OCI-LY7 (cell line): ENCODE results near the gene C4orf51. TPM values are rescaled to one million over a fixed set of nuclear protein-coding genes. Genes with fewer than 3 reads are reported as not detected.

Experiments used
- BruUV-seq: library from RNA; stranded (reverse); fragments of 400-500 nt; replicated peaks from 2 replicates; lab custom pipeline; 2021; lab: Mats Ljungman, UMichigan
- CTCF ChIA-PET: fragments of 300-600 bp; sonication (Branson Sonifier 250); formaldehyde crosslinking; loops from one replicate; lab custom pipeline; 2022; ENCODE audit warnings: antibody characterized with exemption; ENCODE audit not compliant: unreplicated experiment; lab: Charles Lee
- POLR2A ChIA-PET: fragments of 300-600 bp; sonication (Branson Sonifier 250); formaldehyde crosslinking; loops from one replicate; lab custom pipeline; 2022; ENCODE audit warnings: antibody characterized with exemption; lab: Charles Lee
- DNase-seq: peaks from one replicate; pipeline ENCODE4 v3.0.0-alpha.2; 2015; ENCODE audit warnings: low spot score
- H2AFZ ChIP-seq: fragments of 200-600 bp; sonication (generic), shearing (Covaris generic); 2 replicates; pipeline ENCODE4 v1.6.1; 2014; ENCODE audit warnings: mild to moderate bottlenecking, antibody characterized with exemption, low read length, moderate library complexity
- H3K27ac ChIP-seq: fragments of 200-600 bp; sonication (generic); 2 replicates; pipeline ENCODE4 v1.5.1; 2014; ENCODE audit warnings: mixed run types, low read depth, mild to moderate bottlenecking, moderate library complexity, low read length, inconsistent platforms; ENCODE audit not compliant: poor library complexity, severe bottlenecking
- H3K36me3 ChIP-seq: fragments of 200-600 bp; sonication (generic); 2 replicates; pipeline ENCODE4 v1.6.1; 2014; ENCODE audit warnings: mild to moderate bottlenecking, antibody characterized with exemption, low read length, moderate library complexity, mixed read lengths; ENCODE audit not compliant: insufficient read depth
- H3K4me1 ChIP-seq: fragments of 200-600 bp; sonication (generic); 2 replicates; pipeline ENCODE4 v1.5.1; 2014; ENCODE audit warnings: mild to moderate bottlenecking, low read length; ENCODE audit not compliant: insufficient read depth, poor library complexity, severe bottlenecking
- H3K4me2 ChIP-seq: fragments of 200-600 bp; sonication (generic); 2 replicates; pipeline ENCODE4 v1.6.1; 2014; ENCODE audit warnings: mild to moderate bottlenecking, low read length
- H3K4me3 ChIP-seq: fragments of 200-600 bp; sonication (generic); 2 replicates; pipeline ENCODE4 v1.5.1; 2014; ENCODE audit warnings: mild to moderate bottlenecking, low read depth, low read length; ENCODE audit not compliant: poor library complexity, severe bottlenecking
- H3K79me2 ChIP-seq: fragments of 200-600 bp; sonication (generic); 2 replicates; pipeline ENCODE4 v1.6.1; 2016; ENCODE audit warnings: low read depth, mild to moderate bottlenecking, low read length, moderate library complexity, mixed read lengths; ENCODE audit not compliant: insufficient read depth
- H3K9me2 ChIP-seq: fragments of 200-600 bp; sonication (generic); 2 replicates; pipeline ENCODE4 v1.6.1; 2016; ENCODE audit warnings: mild to moderate bottlenecking, low read length, mixed read lengths; ENCODE audit not compliant: insufficient read depth
- H3K9me3 ChIP-seq: fragments of 200-600 bp; sonication (generic); 2 replicates; pipeline ENCODE4 v1.6.1; 2014; ENCODE audit warnings: mild to moderate bottlenecking, mixed run types, low read length, mixed read lengths
- H4K20me1 ChIP-seq: fragments of 200-600 bp; sonication (generic); 2 replicates; pipeline ENCODE4 v1.6.1; 2014; ENCODE audit warnings: mild to moderate bottlenecking, antibody characterized with exemption, low read length, moderate library complexity, mixed read lengths; ENCODE audit not compliant: insufficient read depth
- CTCF ChIP-seq: fragments of 200-600 bp; sonication (generic); conservative IDR thresholded peaks from 2 replicates; pipeline ENCODE4 v1.5.1; 2014; ENCODE audit warnings: mild to moderate bottlenecking, antibody characterized with exemption, low read length, moderate library complexity, mixed read lengths
- EZH2phosphoT487 ChIP-seq: fragments of 200-600 bp; sonication (generic); IDR thresholded peaks from 2 replicates; pipeline ENCODE4 v1.6.1; 2018; ENCODE audit warnings: low read depth, borderline replicate concordance, mild to moderate bottlenecking, mixed run types, antibody characterized with exemption, low read length, moderate library complexity, mixed read lengths
- intact Hi-C: fragments of 100-400 bp; cut with micrococcal nuclease; formaldehyde crosslinking; loops from one replicate; pipeline ENCODE4 v1.10.0; 2022; ENCODE audit not compliant: unreplicated experiment
- total RNA-seq, 2 experiments: library from RNA; depleted of rRNA in 1 of 2; stranded (reverse); fragments of >200 nt in 1 of 2; shearing (Covaris generic) in 1 of 2; gene quantifications; 2 replicates each; pipeline ENCODE4 v1.2.3, GENCODE V29; 2014 to 2022

The C4orf51 gene
- total RNA-seq, 2 experiments from 2014 or later, result not detected

GRCh38 chr4:145703850-145704497 is 24.0 kb downstream of the C4orf51 start:
- Histone ChIP-seq H3K79me2 (no peaks in the 10 kb centered on the region), H3K4me2 (no peak overlapping the region), H3K36me3 (no peaks in the 10 kb centered on the region), H3K4me3 (no peak overlapping the region), H3K9me3 (no peaks in the 10 kb centered on the region), H3K9me2 (no peaks in the 10 kb centered on the region), H2AFZ (no peak overlapping the region), H3K27ac (no peak overlapping the region), H4K20me1 (no peaks in the 10 kb centered on the region), H3K4me1 (no peaks in the 10 kb centered on the region)
- intact Hi-C loops, result no loop called here
- BruUV-seq, result no TSS peak
- ChIA-PET CTCF (no interaction called here), POLR2A (no interaction called here)
- no peak for TF ChIP-seq CTCF
- no peak for TF ChIP-seq EZH2phosphoT487
- no peak for DNase-seq

GRCh38 chr4:145709336-145709735 is 29.4 kb downstream of the C4orf51 start:
- Histone ChIP-seq H3K9me2 (no peaks in the 10 kb centered on the region), H3K27ac (no peak overlapping the region), H2AFZ (no peak overlapping the region), H3K4me1 (no peaks in the 10 kb centered on the region), H3K4me3 (no peak overlapping the region), H3K4me2 (no peak overlapping the region), H3K9me3 (0 out of 2 replicates have a peak, but pooled peaks cover 5% of the 10 kb centered on the region), H3K36me3 (no peaks in the 10 kb centered on the region), H3K79me2 (no peaks in the 10 kb centered on the region), H4K20me1 (no peaks in the 10 kb centered on the region)
- intact Hi-C loops, result no loop called here
- DNase-seq, result no peak
- CTCF ChIA-PET, result interaction anchor here (0.6 kb wide), 1 partner anchor 426 kb away, joined by 3 read pairs; no protein-coding TSS in a partner anchor
- BruUV-seq, result no TSS peak
- no peak for TF ChIP-seq EZH2phosphoT487
- TF ChIP-seq CTCF, result no peak
- POLR2A ChIA-PET, result no interaction called here

- Histone ChIP-seq H3K4me1 (no peaks in the 10 kb centered on the region), H3K4me3 (no peak overlapping the region), H3K9me2 (no peaks in the 10 kb centered on the region), H4K20me1 (no peaks in the 10 kb centered on the region), H3K27ac (no peak overlapping the region), H3K36me3 (no peaks in the 10 kb centered on the region), H3K9me3 (0 out of 2 replicates have a peak, but pooled peaks cover 5% of the 10 kb centered on the region), H3K79me2 (no peaks in the 10 kb centered on the region), H2AFZ (no peak overlapping the region), H3K4me2 (no peak overlapping the region)
- DNase-seq, result no peak
- TF ChIP-seq EZH2phosphoT487 (no peak), CTCF (no peak)
- BruUV-seq, result no TSS peak
- ChIA-PET CTCF (interaction anchor here (0.6 kb wide), 1 partner anchor 425 kb away, joined by 3 read pairs; no protein-coding TSS in a partner anchor), POLR2A (no interaction called here)
- intact Hi-C loops, result no loop called here
These were observed 29.9 kb downstream of the C4orf51 start for GRCh38 chr4:145709843-145710242.
